HL-60 (cell line): Measurements from ENCODE around the gene LDB2.

Experiments
- DNase-seq, 2 experiments: peaks; one replicate each; pipeline ENCODE4 v3.0.0-alpha.2; 2010 to 2020; ENCODE audit warnings: low read depth in 1 of 2, low spot score in 1 of 2
- H3K27ac ChIP-seq: fragments of 250-450 bp; sonication (Bioruptor Pico); replicated peaks from 2 replicates; pipeline ENCODE4 v1.5.1; 2020; ENCODE audit warnings: mild to moderate bottlenecking, moderate library complexity
- H3K27me3 ChIP-seq: fragments of 250-450 bp; sonication (Bioruptor Pico); 2 replicates; pipeline ENCODE4 v1.5.1; 2021; ENCODE audit warnings: mild to moderate bottlenecking, moderate library complexity; ENCODE audit not compliant: insufficient read depth, poor library complexity, severe bottlenecking
- H3K4me3 ChIP-seq: replicated peaks from 2 replicates; pipeline ENCODE4 v1.5.1; 2011; ENCODE audit warnings: mild to moderate bottlenecking, control low read depth, low read length; ENCODE audit not compliant: insufficient read depth
- GABPA ChIP-seq: IDR thresholded peaks from 2 replicates; pipeline ENCODE4 v1.6.1; 2012; ENCODE audit warnings: low read depth
- POLR2AphosphoS5 ChIP-seq: IDR thresholded peaks from 2 replicates; pipeline ENCODE4 v1.6.1; 2012; ENCODE audit warnings: low read depth
- SPI1 ChIP-seq: IDR thresholded peaks from 2 replicates; pipeline ENCODE4 v1.6.1; 2012; ENCODE audit warnings: low read depth, mild to moderate bottlenecking, borderline replicate concordance
- TF ChIP-seq, protein P1 (sequence below): IDR thresholded peaks from one replicate; pipeline ENCODE4 v1.5.1; 2011; ENCODE audit warnings: low read length, control low read depth, inconsistent platforms; ENCODE audit not compliant: insufficient read depth
- TF ChIP-seq, protein P2 (sequence below): IDR thresholded peaks from 2 replicates; pipeline ENCODE4 v1.6.1; 2012; ENCODE audit warnings: low read depth; ENCODE audit not compliant: insufficient replicate concordance

LDB2 gene

DNA sequence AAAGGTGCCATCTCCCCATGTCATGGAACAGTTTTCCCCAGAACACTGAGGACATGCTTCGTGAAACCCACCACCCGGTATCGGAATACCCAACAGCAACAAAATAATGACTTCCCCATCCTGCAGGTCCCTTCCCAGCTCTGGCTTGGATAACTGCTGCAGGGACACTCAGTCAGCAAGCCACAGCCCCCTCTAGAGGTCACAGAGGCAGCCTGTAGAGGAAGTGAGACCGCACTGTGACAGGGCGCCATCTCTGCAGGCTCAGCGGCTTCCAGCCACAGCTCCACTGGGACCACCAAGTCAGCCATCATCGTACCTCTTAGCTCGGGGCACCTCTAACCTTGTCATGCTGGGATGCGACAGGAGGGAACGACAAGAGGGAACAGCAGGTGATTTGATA, 315.9 kb downstream of the LDB2 start:
- no peak overlapping the region for H3K4me3 ChIP-seq
- no peak overlapping the region for H3K27ac ChIP-seq
- H3K27me3 ChIP-seq, result no peaks in the 10 kb centered on the region
- TF ChIP-seq, protein P1, sequence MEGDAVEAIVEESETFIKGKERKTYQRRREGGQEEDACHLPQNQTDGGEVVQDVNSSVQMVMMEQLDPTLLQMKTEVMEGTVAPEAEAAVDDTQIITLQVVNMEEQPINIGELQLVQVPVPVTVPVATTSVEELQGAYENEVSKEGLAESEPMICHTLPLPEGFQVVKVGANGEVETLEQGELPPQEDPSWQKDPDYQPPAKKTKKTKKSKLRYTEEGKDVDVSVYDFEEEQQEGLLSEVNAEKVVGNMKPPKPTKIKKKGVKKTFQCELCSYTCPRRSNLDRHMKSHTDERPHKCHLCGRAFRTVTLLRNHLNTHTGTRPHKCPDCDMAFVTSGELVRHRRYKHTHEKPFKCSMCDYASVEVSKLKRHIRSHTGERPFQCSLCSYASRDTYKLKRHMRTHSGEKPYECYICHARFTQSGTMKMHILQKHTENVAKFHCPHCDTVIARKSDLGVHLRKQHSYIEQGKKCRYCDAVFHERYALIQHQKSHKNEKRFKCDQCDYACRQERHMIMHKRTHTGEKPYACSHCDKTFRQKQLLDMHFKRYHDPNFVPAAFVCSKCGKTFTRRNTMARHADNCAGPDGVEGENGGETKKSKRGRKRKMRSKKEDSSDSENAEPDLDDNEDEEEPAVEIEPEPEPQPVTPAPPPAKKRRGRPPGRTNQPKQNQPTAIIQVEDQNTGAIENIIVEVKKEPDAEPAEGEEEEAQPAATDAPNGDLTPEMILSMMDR, result no peak
- TF ChIP-seq POLR2AphosphoS5, result no peak
- no peak for TF ChIP-seq SPI1
- TF ChIP-seq, protein P2, sequence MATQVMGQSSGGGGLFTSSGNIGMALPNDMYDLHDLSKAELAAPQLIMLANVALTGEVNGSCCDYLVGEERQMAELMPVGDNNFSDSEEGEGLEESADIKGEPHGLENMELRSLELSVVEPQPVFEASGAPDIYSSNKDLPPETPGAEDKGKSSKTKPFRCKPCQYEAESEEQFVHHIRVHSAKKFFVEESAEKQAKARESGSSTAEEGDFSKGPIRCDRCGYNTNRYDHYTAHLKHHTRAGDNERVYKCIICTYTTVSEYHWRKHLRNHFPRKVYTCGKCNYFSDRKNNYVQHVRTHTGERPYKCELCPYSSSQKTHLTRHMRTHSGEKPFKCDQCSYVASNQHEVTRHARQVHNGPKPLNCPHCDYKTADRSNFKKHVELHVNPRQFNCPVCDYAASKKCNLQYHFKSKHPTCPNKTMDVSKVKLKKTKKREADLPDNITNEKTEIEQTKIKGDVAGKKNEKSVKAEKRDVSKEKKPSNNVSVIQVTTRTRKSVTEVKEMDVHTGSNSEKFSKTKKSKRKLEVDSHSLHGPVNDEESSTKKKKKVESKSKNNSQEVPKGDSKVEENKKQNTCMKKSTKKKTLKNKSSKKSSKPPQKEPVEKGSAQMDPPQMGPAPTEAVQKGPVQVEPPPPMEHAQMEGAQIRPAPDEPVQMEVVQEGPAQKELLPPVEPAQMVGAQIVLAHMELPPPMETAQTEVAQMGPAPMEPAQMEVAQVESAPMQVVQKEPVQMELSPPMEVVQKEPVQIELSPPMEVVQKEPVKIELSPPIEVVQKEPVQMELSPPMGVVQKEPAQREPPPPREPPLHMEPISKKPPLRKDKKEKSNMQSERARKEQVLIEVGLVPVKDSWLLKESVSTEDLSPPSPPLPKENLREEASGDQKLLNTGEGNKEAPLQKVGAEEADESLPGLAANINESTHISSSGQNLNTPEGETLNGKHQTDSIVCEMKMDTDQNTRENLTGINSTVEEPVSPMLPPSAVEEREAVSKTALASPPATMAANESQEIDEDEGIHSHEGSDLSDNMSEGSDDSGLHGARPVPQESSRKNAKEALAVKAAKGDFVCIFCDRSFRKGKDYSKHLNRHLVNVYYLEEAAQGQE, result no peak
- no peak for TF ChIP-seq GABPA
- no peak for DNase-seq

DNA sequence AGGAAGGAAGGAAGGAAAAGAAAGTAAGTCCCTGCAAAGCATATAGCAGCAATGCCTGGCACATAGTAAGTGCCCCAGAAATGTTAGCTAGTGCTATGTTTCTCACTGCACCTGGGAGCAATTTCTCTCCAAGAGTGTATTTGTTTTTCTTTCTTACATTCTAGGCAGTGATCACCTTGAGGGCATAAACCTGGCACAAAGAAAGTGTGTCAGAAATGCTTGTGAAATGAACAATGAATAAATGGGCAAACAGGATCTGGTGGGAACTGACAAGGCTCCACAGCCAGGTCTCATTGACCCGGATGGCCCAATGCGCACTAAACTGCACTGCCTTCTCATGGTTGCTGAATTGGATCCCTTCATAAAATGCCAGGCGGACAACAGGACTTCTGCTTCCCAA, 316.4 kb downstream of the LDB2 start:
- DNase-seq, result no peak

DNA sequence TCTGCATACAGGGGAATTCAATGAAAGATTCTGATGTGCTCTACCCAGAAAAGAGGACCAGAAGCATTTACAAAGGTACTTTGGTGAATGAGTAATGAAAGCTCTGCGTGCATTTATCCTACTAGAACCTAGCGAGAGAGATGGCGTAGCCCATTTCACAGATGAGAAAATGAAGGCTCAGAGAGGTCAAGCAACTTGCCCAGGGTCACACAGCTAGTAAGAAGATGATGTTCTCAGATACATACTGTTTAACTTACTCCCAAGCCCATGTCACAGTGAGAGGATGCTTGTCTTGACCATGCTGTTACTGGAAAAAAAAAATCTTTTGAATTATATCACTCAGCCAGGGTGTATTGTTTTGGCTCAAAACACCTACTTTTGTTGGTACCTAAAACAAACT, 317.3 kb downstream of the LDB2 start:
- no peak overlapping the region for H3K27ac ChIP-seq
- no peak for DNase-seq
- no peak overlapping the region for H3K4me3 ChIP-seq
- TF ChIP-seq, protein P1, result no peak
- TF ChIP-seq SPI1 (no peak), GABPA (no peak), POLR2AphosphoS5 (no peak)
- TF ChIP-seq, protein P2, result no peak
- H3K27me3 ChIP-seq, result no peaks in the 10 kb centered on the region

More for the DNA sequence above, 316.4 kb downstream of the LDB2 start:
- H3K4me3 ChIP-seq, result no peak overlapping the region
- H3K27ac ChIP-seq, result no peak overlapping the region
- no peaks in the 10 kb centered on the region for H3K27me3 ChIP-seq
- TF ChIP-seq, protein P2, result no peak
- TF ChIP-seq GABPA (no peak), SPI1 (no peak), POLR2AphosphoS5 (no peak)
- TF ChIP-seq, protein P1, result no peak
